NCI-H1694 treated with DMSO at 0.1 percent for 48 hours (cell line): ENCODE measurements around the gene PTPRE.

Experiments used
- DNase-seq: peaks from one replicate; lab custom pipeline; 2025; lab: John Stamatoyannopoulos, UW

PTPRE gene

DNA sequence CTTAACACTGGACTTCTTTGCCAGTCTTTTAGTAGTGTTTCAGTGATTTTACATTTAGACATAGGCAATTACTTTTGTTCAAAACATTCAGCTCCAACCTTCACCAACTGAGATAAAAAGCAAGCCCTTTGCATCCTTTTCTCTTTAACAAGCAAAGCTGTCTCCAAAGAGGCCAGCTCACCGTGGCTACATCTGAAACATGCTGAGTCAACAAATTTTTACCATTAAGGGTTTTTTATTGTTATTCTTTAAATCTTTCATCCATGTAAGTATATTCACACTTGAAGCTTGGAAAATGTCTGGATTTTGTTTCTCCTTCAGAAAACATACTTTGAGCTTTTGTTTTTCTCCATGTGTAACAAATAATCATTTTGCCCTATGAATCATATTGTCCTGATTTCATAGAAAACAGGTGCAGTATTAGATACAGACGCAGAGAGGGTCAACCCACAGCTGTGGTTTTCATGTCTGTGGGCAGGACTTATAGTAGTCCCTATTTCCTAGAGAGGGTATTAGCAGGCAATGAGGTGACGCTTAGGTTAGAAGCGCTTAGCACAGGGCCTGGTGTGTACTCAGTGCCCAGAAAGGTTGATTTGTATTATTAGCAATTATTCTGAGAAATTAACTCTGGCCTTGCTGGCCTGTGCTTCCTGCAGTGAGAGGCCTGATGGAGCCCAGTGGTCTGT, 119.9 kb downstream of the PTPRE start:
- DNase-seq: no peak

DNA sequence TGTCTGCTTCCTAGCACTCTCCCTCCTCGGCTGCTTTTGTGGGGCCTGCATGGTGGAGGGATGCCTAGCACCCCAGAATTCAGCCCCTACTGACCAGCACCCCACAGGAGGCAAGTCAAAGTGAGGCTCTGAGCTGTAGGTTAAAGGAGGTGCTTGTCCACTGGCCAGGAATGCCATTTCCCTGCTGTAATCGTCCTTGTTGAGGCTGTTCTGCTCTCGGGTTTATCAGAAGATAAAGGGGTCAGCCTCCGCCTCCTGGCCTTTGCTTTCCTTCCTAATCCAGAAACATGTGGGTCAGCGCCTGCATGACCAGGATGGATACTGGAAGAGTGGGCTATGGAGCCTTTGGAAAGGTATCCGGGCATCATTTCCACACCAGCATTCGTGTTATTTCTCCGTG, 120.4 kb downstream of the PTPRE start:
- no peak for DNase-seq

DNA sequence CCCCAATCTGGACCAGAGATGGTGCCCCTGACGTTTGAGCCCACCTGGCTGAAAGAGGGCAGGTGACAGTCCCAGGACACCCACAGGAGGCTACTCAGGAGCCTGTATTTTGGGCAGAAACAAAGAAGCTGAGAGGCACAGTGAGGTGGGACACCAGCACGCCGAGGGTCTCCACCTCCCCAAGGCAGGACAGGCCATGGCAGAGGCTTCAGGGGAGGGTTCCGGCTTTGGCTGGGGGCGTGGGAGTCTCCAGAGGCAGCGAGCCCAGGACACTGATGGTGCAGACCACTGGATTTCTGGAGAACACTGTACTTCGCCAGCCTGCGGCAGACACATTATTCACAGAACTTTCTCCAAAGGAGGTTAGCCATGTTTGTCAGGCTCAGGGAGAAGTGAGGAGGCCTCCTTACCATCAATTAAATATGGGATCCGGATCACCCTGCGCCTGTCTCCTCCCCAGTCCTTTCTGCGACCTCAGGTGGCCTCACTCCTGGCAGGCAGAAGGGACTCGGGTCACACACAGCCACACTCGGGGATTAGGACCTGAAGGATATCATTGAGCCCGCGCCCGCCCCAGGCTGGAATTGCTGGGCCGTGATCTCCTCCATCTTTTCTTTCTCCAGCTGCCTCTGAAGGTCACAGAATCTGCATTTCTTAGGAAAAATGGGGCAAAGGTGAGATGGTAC, 121.1 kb downstream of the PTPRE start:
- DNase-seq: no peak

DNA sequence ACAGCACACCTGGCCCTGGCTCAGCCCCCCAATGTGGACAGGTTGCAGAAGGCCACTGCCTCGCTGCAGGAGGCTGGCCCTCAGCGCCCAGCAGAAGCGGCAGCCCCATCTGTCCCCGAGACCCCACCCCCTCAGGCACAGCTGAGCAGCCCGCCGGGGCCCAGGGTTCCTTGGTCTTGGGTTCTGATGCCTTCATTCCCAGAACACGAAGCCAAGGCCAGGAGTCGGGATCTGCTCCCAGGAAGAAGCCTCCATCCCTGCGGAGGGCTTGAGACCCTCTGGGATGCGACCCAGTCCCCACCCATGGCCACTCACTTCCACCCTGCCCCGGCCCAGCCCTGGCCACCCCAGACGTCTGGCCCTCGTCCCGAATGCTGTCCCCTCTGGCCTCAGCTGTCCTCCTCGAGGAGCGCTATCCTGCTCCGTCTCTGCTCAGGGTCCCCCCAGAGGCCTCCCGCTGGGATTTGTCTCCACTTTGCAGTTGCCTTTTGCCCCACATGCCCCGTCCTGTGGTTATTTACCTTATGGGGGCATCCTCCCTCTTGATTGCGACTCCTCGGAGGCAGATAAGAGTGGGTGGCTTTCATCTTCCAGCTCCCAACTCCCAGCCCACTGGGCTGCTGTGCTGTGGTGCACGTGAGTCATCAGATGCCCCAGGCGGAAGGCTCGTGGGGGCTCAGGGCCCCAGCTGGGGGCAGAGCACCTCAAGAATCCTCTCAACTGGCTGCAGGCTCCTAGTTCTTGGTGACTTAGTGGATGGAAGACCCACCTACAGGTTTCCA, 121.8 kb downstream of the PTPRE start:
- DNase-seq: no peak

DNA sequence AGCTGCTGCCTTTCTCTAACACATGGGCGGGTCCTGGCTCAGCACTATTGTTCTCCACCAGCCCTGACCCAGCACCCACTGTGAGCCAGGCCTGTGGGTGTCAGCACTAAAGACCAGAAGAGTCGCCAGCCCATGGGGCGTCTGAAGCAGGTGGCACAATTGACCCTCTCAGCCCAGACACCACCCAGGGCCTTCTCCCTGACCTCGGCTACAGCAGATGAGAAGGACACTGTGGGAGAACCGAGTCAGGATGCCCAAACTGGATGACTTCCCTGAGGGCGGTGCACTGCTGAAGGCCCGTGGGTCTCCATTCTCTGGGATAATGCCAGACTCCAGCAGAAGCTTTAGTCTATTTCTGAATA, 122.4 kb downstream of the PTPRE start:
- DNase-seq: no peak

DNA sequence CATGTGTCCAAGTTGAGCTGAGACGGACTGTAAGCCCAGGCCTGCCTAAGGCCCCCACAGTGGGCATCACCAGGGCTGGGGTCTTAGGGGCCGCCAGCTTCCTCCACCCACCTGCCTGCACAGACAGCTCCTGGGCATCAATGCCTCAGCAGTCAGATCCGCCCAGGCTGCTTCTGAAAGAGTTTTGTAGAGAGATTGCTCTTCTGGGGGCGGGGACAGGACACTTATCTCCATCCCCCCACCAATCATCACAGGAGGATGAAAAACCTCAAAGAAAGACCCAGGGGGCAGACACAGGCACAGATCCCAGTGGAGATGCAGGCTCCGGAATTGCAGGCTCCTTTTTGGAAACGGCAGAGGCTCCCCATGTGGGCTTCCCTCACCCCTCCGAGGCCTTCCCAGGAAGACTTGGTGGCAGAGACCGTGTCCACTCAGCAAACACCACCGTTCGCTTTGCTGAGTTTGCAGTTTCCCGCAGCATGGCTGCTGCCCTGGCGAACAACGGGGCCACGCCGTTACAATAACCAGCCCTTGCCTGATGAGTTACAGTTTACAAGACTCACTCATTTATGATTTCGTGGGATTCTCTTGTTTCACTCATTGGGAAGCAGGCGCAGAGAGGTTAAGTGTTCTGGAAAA, 122.9 kb downstream of the PTPRE start:
- no peak for DNase-seq

DNA sequence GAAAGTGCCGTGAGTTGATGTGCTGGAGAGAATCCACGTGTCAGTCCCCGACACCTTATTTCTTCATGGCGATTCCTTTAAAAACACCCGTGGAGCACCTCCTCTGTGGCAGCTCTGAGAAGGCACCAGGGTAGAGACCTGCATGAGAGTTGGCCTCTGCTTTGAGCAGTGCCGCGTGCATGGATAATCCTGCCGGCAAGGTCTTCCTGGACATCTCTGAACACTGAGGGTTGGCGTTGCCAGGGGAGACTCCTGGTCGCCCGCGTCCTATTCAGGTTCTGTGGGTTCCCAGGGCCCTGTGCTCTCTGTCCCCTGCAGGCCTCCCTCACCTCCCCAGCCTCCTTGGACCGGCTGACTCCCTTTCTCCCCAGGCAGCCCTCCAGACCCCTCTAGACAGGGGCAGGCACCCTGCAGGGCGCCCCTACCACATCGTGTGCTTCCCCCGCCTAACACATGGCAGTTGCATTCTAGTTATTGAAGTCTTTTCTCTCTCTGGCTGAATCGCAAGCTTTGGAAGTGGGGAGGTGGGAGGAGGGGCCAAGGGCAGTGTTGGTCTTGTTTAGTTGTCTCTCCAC, 123.7 kb downstream of the PTPRE start:
- no peak for DNase-seq

DNA sequence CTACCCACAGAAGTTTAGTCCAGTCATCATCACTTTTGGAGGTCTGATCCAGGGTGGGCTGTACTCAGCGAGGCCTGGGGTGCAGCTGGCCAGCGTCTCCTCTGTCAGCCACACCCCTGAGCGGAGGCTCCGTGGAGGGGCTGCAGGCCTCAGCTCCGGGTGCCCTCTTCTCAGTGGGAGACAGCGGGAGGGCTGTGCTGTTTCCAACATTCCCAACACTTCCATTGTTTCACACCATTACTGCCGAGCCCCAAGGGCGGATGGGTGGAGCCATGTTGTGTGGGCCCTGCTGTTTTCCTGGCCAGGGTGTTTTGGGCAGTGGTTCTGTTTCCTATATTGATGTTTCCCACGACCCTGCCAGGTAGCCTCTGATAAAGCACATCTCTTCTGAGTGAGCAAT, 124.3 kb downstream of the PTPRE start:
- no peak for DNase-seq

DNA sequence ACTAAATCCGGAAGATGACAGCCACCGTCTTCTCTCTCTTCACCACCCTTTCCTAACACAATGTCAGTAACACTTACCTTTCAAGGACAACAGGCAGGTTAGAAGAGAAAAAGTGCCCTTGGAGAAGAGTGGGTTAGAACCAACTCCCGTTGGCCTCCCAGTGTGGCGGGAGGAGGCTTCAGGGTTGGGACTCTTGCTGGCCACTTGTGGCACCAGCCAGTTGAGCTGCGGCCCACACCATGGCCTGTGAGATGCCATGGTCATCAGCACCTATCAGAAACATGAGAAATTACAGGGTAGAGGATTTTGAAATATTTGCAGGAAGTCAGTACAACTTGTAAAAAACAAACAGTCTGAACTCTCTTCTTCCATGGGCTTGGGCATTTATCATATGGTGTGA, 125.6 kb downstream of the PTPRE start:
- no peak for DNase-seq

DNA sequence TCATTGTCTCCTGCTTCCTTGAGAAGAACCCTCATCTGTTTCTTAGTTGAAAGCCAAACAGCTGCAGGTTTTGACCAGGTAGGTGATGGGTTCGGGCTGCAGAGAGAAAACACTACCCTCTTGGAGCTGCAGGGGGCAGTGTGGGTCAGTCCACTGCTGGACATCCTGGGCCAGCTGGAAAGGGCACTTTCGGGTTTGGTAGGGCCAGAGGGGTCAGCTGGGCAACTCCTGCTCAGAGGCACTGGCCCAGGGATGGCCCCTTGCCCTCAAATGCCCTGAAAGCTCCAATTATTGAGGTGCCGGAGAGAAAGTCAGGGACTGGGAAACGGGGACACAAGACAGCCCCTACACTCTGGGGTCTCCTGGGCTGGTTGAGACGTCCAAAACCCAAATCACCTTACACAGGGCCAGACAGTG, 128.7 kb downstream of the PTPRE start:
- DNase-seq: no peak

DNA sequence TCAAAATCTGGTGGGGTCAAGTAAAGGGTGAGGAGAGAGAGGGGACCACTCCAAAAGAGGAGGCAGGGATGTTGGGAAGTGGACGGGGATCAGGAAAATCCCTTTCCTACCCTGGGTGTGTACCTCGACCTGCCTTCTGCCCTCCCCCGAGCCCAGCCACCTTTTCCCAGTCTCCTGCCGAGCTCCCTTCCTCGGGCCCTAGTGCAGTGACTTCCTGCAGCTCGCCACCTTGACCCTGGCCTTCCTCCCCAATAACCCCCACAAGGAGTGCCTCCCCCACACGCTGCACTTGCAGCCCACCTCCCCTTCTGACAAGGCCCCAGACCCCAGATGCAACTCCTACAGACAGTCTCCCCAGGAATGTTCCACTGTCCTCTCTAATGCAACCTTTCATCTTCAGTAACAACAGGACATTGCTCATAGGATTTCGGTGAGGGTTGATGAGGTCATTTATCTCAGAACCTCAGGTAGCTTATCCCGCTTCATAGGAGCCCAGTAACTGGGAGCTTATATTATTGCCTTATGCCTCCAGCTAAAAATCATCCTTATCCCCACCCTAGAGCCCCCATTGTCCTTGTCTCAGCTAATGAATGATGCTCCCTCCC, 129.2 kb downstream of the PTPRE start:
- no peak for DNase-seq

DNA sequence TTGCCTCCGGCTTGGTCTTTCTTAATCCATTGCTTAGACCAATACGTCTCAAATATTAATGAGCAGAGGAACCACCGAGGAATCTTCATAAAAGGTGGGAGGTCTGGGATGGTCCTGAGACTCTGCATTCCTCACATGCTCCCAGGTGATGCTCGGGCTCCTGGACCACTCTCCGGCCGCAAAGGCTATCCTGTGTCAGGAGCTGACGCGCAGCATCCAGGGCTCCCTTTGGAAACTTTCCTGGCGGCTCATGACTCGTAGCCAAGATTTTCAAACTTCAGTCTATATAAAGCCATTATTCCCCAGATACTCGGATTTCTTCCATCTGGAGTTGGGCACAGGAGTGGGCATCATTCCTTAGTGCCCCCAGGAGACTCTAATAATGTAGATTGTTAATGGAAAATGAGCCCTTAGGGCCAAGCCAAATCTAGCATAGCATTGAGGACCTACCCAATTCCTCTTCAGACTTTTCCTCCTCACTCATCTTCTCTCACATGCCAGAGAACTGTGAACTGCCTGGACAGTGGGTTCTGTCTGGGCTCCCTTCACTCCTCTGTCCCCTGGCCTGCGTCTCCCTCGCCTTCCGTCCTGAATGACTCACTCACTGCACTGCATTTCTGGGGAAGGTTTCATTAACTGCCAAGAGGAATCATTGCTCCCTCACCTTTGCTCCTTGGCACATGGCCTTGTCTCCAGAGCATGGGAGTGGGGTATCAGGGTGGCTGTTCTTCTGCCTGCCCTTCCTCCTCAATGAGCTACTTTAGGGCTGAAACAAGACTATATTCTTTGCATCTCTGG, 130.0 kb downstream of the PTPRE start:
- no peak for DNase-seq

DNA sequence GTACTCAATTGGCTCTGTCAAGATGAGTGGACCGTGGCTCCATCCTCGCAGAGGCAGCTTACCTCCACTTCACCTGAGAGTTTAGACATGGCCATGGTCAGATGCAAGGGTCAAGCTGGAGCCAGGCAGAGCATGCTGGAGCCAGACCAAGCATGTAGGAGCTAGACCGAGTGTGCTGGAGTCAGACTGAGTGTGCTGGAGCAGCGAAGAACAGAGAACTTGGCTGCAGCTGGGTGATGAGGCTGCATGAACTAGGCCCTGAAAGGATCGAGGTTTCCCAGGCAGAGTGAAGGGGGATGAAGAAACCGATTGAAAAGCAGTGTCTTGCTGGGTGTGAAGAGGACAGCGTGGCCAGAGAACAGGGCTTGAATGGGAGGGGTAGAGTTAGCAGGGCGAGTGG, 133.2 kb downstream of the PTPRE start:
- DNase-seq: no peak

DNA sequence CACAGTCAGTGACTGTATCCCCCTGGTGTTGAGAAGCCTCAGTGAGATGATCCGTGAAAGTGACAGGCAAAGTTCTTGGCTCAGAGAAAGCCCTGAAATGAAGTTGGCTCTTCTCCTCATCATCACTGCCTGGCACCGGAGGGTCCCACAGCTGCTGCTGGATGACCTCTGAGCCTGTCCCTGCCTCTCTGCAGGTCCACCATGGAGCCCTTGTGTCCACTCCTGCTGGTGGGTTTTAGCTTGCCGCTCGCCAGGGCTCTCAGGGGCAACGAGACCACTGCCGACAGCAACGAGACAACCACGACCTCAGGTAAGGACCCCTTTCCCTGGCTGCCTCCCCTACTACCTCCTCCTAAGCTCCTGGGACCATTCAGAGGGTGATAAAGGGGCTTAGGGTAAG, 133.8 kb downstream of the PTPRE start:
- DNase-seq: no peak

DNA sequence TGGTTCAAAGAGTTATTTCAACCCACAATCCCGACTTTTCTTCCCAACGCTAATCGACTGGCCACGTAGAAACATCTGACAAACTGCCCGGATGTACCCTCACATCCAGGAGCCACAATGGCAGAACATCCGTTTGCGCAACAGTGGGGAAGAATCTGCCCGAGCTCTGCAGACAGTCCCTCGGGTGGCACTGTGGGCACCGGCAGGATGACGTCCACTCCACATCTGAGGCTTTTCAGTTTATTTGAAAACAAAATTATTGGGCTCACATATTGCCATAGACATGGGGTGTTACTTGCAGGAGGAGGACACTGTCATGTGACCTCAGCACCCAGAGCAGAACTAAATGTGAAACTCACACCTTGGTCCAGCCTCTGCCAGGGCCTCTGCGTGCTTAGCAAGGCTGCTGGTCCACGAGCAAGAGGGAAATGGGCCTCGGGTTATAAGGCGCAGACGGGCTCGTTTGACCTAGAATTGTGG, 135.3 kb downstream of the PTPRE start:
- DNase-seq: no peak

DNA sequence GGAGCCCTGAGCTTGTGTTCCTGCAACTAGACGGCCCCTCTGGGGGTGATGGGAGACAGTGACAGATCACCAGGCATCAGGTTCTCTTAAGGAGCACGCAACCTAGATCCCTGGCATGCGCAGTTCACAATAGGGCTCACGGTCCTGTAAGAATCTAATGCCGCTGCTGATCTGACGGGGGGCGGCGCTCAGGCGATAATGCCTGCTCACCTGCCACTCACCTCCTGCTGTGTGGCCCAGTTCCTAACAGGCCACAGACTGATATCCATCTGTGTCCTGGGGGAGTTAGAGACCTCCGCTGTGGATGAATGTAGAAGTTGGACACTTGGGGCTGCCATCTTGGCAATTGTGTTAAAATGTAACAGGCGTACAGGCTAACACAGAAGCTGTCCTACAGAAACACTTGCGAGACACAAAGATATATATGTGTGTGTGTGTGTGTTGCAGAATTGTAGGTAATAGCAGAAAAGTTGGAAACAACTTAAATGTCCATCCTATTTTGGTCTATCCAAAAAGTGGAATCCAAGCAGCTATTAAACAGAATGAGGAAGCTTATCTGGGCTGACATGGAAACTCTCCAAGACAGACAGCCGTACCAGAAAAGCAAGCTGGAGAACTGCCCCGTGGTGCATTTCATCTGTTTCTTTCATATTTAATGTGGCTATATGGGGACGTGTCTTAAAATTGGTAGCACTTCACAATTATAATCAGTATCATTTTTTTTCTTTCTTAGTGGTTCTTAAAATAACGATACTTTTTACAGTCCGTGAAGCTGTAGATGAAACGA, 136.5 kb downstream of the PTPRE start:
- no peak for DNase-seq

DNA sequence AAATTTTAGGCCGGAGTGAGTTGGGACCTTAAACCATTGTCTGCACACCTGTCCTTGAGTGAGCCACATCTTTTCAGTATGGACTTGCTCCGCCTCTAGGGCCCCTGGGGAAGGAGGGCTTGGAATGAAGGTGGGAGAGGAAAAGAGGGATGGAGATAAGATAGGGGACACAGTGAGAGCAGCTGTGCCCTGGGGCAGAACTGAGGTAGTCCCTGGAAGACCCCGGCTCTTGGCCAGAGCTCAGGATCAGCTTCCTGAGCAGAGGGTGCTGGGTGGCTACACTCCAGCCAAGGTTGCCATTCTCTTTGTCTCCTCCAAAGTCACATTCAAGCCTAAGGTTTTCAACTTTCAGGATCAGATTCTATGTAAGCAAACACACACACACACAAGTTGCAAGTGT, 137.3 kb downstream of the PTPRE start:
- DNase-seq: no peak

DNA sequence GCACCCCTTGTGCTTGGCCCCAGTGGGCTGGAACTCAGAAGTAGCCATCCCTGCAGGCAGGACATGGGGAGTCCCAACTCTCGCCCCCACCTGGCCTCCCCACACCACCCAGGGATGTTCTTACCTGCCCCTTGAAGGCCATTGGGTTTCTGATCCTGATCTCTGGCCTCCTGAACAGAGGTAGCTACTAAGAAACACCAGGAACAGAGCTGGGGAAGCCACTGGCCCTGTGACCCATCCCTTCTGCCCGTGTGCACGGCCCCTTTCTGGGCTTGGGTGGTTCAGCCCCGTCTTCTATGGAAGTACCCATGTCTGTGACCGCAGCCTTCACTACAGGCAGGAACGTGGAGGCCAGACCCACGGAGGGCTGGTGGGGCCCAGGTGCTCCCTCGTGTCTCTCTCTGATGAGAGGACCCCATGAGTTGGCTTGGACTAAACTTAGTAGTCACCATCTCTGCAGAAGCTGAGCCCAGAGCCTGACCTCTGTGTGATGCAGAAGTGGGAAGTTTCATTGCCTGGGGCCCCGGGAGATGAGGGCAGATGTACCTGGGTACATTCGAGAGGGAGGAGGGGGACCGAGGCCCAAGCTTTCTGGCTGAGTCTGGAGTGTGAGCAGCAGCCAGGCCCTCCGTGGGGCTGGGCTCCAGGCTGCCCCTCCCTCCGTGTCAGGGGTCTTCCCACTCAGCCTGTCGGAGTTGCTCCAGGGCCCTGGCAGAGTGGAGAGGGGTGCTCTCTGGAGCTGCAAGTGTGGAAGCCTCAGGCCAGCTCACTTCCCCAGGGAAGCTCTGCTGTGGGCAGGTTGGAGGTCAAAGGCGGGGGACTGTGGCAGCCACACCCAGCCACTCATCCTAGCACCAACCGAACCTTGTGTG, 138.3 kb downstream of the PTPRE start:
- no peak for DNase-seq

DNA sequence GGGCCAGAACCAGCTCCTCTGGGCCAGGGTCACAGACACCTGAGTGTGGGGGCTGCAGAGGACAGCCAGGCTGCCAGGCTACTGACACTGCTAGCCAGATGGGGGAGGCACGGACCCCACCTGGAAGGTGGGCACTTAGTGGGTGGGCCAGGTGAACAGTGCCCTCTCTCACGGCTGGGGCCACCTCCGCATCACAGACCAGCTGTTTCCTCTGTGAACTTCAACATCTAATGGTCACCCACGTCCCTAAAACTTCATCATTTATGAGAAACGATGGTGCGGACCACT, 138.9 kb downstream of the PTPRE start:
- no peak for DNase-seq
